Rectal smooth muscle tissue (tissue), 1 donor: ENCODE data around the gene DOCK3.
"Not testable (repeated sequence)": the region's sequence is repeated elsewhere in the genome, so short reads cannot be mapped to it uniquely, and the experiment has no call there.

Experiments used
- H3K27ac ChIP-seq: one replicate; pipeline ENCODE4 v1.7.0; 2013; ENCODE audit warnings: low read depth, low read length, inconsistent platforms
- H3K27me3 ChIP-seq: one replicate; pipeline ENCODE4 v1.7.0; 2013; ENCODE audit warnings: low read length; ENCODE audit not compliant: control insufficient read depth, insufficient read depth
- H3K36me3 ChIP-seq: one replicate; pipeline ENCODE4 v1.7.0; 2013; ENCODE audit warnings: low read length; ENCODE audit not compliant: control insufficient read depth, insufficient read depth
- H3K4me1 ChIP-seq: one replicate; pipeline ENCODE4 v1.7.0; 2013; ENCODE audit warnings: low read length; ENCODE audit not compliant: control insufficient read depth, insufficient read depth
- H3K4me3 ChIP-seq: one replicate; pipeline ENCODE4 v1.7.0; 2013; ENCODE audit warnings: low read length
- H3K9ac ChIP-seq: one replicate; pipeline ENCODE4 v1.7.0; 2013; ENCODE audit warnings: low read length

Gene DOCK3

GRCh38 chr3:50666837-50667236 is 7.9 kb upstream of the DOCK3 start:
- H3K4me3 ChIP-seq, result no peak overlapping the region
- no peak overlapping the region for H3K9ac ChIP-seq
- H3K36me3 ChIP-seq, result no peaks in the 10 kb centered on the region
- H3K27me3 ChIP-seq, result no peaks in the 10 kb centered on the region
- no peaks in the 10 kb centered on the region for H3K4me1 ChIP-seq
- H3K27ac ChIP-seq, result no peak overlapping the region

- H3K4me1 ChIP-seq, result no peaks in the 10 kb centered on the region
- no peak overlapping the region for H3K4me3 ChIP-seq
- no peaks in the 10 kb centered on the region for H3K36me3 ChIP-seq
- H3K9ac ChIP-seq, result no peak overlapping the region
- H3K27me3 ChIP-seq, result no peaks in the 10 kb centered on the region
- no peak overlapping the region for H3K27ac ChIP-seq
Measured at GRCh38 chr3:50671331-50671730, 3.4 kb upstream of the DOCK3 start.

GRCh38 chr3:50672656-50673055 is 2.1 kb upstream of the DOCK3 start:
- H3K4me1 ChIP-seq, result no peaks in the 10 kb centered on the region
- H3K9ac ChIP-seq, result no peak overlapping the region
- no peak overlapping the region for H3K4me3 ChIP-seq
- H3K27me3 ChIP-seq, result peaks cover 3% of the 10 kb centered on the region
- H3K27ac ChIP-seq, result no peak overlapping the region
- H3K36me3 ChIP-seq, result no peaks in the 10 kb centered on the region

- peaks cover 3% of the 10 kb centered on the region for H3K27me3 ChIP-seq
- no peaks in the 10 kb centered on the region for H3K4me1 ChIP-seq
- H3K4me3 ChIP-seq, result no peak overlapping the region
- no peak overlapping the region for H3K9ac ChIP-seq
- H3K36me3 ChIP-seq, result no peaks in the 10 kb centered on the region
- no peak overlapping the region for H3K27ac ChIP-seq
Measured at GRCh38 chr3:50673931-50674330, 796 bp upstream of the DOCK3 start.

GRCh38 chr3:50675179-50676030 is 678 bp downstream of the DOCK3 start:
- no peak overlapping the region for H3K9ac ChIP-seq
- peak overlapping the region; percentile 45 for H3K4me3 ChIP-seq
- H3K27me3 ChIP-seq, result peaks cover 3% of the 10 kb centered on the region
- no peaks in the 10 kb centered on the region for H3K4me1 ChIP-seq
- H3K27ac ChIP-seq, result no peak overlapping the region
- H3K36me3 ChIP-seq, result no peaks in the 10 kb centered on the region

- H3K4me1 ChIP-seq, result no peaks in the 10 kb centered on the region
- H3K9ac ChIP-seq, result no peak overlapping the region
- H3K36me3 ChIP-seq, result no peaks in the 10 kb centered on the region
- H3K4me3 ChIP-seq, result no peak overlapping the region
- no peak overlapping the region for H3K27ac ChIP-seq
- H3K27me3 ChIP-seq, result peaks cover 3% of the 10 kb centered on the region
Measured at GRCh38 chr3:50676031-50676705, 1.4 kb downstream of the DOCK3 start.

GRCh38 chr3:50687127-50687751 is 12.5 kb downstream of the DOCK3 start:
- Histone ChIP-seq H3K9ac (no peak overlapping the region), H3K27me3 (no peaks in the 10 kb centered on the region), H3K27ac (no peak overlapping the region), H3K36me3 (no peaks in the 10 kb centered on the region), H3K4me1 (no peaks in the 10 kb centered on the region), H3K4me3 (no peak overlapping the region)

GRCh38 chr3:50687916-50688315 is 13.2 kb downstream of the DOCK3 start:
- H3K4me1 ChIP-seq, result no peaks in the 10 kb centered on the region
- no peak overlapping the region for H3K9ac ChIP-seq
- no peak overlapping the region for H3K4me3 ChIP-seq
- no peaks in the 10 kb centered on the region for H3K27me3 ChIP-seq
- H3K36me3 ChIP-seq, result no peaks in the 10 kb centered on the region
- no peak overlapping the region for H3K27ac ChIP-seq

GRCh38 chr3:50688602-50689001 is 13.9 kb downstream of the DOCK3 start:
- H3K27me3 ChIP-seq, H3K4me3 ChIP-seq, H3K9ac ChIP-seq, H3K27ac ChIP-seq, H3K4me1 ChIP-seq, H3K36me3 ChIP-seq: not testable (repeated sequence)

- H3K27me3 ChIP-seq, result no peaks in the 10 kb centered on the region
- no peak overlapping the region for H3K9ac ChIP-seq
- no peaks in the 10 kb centered on the region for H3K36me3 ChIP-seq
- H3K4me1 ChIP-seq, result no peaks in the 10 kb centered on the region
- no peak overlapping the region for H3K27ac ChIP-seq
- H3K4me3 ChIP-seq, result no peak overlapping the region
Measured at GRCh38 chr3:50689558-50689957, 14.8 kb downstream of the DOCK3 start.

- Histone ChIP-seq H3K36me3 (no peaks in the 10 kb centered on the region), H3K4me1 (no peaks in the 10 kb centered on the region), H3K4me3 (no peak overlapping the region), H3K9ac (no peak overlapping the region), H3K27ac (no peak overlapping the region), H3K27me3 (no peaks in the 10 kb centered on the region)
Measured at GRCh38 chr3:50695031-50695430, 20.3 kb downstream of the DOCK3 start.

GRCh38 chr3:50696276-50696675 is 21.5 kb downstream of the DOCK3 start:
- Histone ChIP-seq H3K4me1 (no peaks in the 10 kb centered on the region), H3K4me3 (no peak overlapping the region), H3K27ac (no peak overlapping the region), H3K27me3 (no peaks in the 10 kb centered on the region), H3K36me3 (no peaks in the 10 kb centered on the region), H3K9ac (no peak overlapping the region)
